ENCODE data around the gene TPST1. TPM values are rescaled to one million over a fixed set of nuclear protein-coding genes. Genes with fewer than 3 reads are reported as not detected.

TPST1 gene
- total and polyA plus RNA-seq, 2 experiments from 2014 or later, result 21.1 to 24.8 TPM

DNA sequence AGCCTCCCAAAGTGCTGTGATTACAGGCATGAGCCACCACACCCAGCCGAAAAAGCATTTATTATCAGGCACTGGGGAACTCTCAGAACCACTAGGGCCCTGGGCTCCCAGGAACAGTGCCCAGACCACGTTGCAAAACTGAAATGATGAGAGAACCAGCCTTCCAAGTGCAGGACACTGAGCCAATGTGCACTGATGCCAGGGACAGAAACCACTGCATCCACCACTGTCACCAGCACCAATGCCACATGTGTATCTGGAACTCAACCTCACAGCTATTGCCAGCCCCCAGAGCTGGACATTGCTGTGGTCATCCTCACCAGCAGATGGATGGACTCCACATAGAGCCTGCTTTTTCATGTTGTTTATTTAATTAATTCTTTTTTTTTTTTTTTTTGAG, 28.2 kb upstream of the TPST1 start:
- H3K27me3 ChIP-seq, result no peaks in the 10 kb centered on the region
- no peak for DNase-seq (ENCODE audit: low read depth in 1 of 2, low spot score in 1 of 2)
- H3K4me1 ChIP-seq (ENCODE audit: low read depth), result no peaks in the 10 kb centered on the region
- H3K4me3 ChIP-seq, result no peak overlapping the region
- TF ChIP-seq CTCF (IDR thresholded peaks at IDR 0.05; ENCODE audit: low read depth, low read length), result no peak
- no peaks in the 10 kb centered on the region for H3K9me3 ChIP-seq (ENCODE audit: low read depth)
- H3K36me3 ChIP-seq, result no peaks in the 10 kb centered on the region
- no peak overlapping the region for H3K27ac ChIP-seq

DNA sequence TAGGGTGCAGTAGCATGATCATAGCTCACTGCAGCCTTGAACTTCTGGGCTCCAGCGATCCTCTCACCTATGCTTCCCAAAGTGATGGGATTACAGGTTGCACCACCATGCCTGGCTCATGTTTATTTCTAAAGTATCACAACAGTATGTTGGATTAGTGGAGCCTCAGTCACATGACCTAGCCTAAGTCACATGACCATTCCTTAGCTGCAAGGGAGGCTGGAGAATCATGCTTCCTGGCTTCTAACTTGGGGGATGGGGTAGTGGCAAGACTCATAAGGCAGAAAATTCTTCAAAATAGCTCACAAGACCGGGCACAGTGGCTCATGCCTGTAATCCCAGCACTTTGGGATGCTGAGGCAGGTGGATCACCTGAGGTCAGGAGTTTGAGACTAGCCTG, 26.9 kb upstream of the TPST1 start:
- no peak for TF ChIP-seq CTCF (IDR thresholded peaks at IDR 0.05; ENCODE audit: low read depth, low read length)
- no peak for DNase-seq (ENCODE audit: low read depth in 1 of 2, low spot score in 1 of 2)
- H3K4me3 ChIP-seq, result no peak overlapping the region

GRCh38 chr7:66181329-66181728, 23.8 kb upstream of the TPST1 start:
- no peaks in the 10 kb centered on the region for H3K36me3 ChIP-seq
- H3K27ac ChIP-seq, result no peak overlapping the region
- H3K4me1 ChIP-seq (ENCODE audit: low read depth), result no peaks in the 10 kb centered on the region
- no peak for DNase-seq (ENCODE audit: low read depth in 1 of 2, low spot score in 1 of 2)
- TF ChIP-seq CTCF (IDR thresholded peaks at IDR 0.05; ENCODE audit: low read depth, low read length), result no peak
- H3K27me3 ChIP-seq, result no peaks in the 10 kb centered on the region
- H3K9me3 ChIP-seq (ENCODE audit: low read depth), result no peaks in the 10 kb centered on the region
- H3K4me3 ChIP-seq, result no peak overlapping the region

More for the DNA sequence above, 26.9 kb upstream of the TPST1 start:
- Histone ChIP-seq H3K4me1 (ENCODE audit: low read depth) (no peaks in the 10 kb centered on the region), H3K9me3 (ENCODE audit: low read depth) (no peaks in the 10 kb centered on the region), H3K36me3 (no peaks in the 10 kb centered on the region), H3K27ac (no peak overlapping the region), H3K27me3 (no peaks in the 10 kb centered on the region)

DNA sequence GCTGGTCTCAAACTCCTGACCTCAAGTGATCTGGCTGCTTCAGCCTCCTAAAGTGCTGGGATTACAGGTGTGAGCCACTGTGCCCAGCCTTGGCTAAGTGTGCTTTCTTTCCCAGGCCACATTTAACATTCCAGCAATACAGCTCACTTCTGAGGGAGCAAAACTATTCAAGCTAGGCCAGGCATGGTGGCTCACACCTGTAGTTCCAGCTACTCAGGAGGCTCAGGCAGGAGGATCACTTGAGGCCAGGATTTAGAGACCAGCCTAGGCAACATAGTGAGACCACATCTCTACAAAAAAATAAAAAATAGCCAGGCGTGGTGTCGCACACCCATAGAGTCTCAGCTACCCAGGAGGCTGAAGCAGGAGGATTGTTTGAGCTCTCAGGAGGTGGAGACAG, 23.3 kb upstream of the TPST1 start:
- Histone ChIP-seq H3K4me3 (no peak overlapping the region), H3K9me3 (ENCODE audit: low read depth) (no peaks in the 10 kb centered on the region), H3K27ac (no peak overlapping the region), H3K36me3 (no peaks in the 10 kb centered on the region), H3K27me3 (no peaks in the 10 kb centered on the region), H3K4me1 (ENCODE audit: low read depth) (no peaks in the 10 kb centered on the region)
- no peak for TF ChIP-seq CTCF (IDR thresholded peaks at IDR 0.05; ENCODE audit: low read depth, low read length)
- no peak for DNase-seq (ENCODE audit: low read depth in 1 of 2, low spot score in 1 of 2)

DNA sequence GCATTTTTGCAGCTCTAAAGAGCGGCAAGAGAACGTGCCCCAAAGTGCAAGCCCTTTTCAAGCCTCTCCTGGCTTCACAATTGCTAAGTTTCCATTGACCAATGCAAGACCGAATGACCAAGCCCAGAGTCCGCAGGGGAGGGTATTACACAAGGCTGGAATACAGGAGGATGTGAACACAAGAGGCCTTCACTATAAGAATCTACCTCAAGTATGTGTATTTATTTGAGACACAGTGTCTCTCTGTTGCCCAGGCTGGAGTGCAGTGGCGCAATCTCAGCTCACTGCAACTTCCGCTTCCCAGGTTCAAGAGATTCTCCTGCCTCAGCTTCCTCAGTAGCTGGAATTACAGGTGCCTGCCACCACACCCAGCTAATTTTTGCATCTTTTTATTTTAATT, 22.2 kb upstream of the TPST1 start:
- Histone ChIP-seq H3K27ac (no peak overlapping the region), H3K4me3 (no peak overlapping the region), H3K36me3 (no peaks in the 10 kb centered on the region), H3K4me1 (ENCODE audit: low read depth) (no peaks in the 10 kb centered on the region), H3K27me3 (no peaks in the 10 kb centered on the region), H3K9me3 (ENCODE audit: low read depth) (no peaks in the 10 kb centered on the region)
- DNase-seq (ENCODE audit: low read depth in 1 of 2, low spot score in 1 of 2), result peak in 1 of 2 donors; percentile 34
- TF ChIP-seq CTCF (IDR thresholded peaks at IDR 0.05; ENCODE audit: low read depth, low read length), result no peak

- Histone ChIP-seq H3K36me3 (no peaks in the 10 kb centered on the region), H3K4me1 (ENCODE audit: low read depth) (no peaks in the 10 kb centered on the region), H3K27ac (no peak overlapping the region), H3K9me3 (ENCODE audit: low read depth) (no peaks in the 10 kb centered on the region), H3K4me3 (no peak overlapping the region), H3K27me3 (no peaks in the 10 kb centered on the region)
- no peak for TF ChIP-seq CTCF (IDR thresholded peaks at IDR 0.05; ENCODE audit: low read depth, low read length)
- DNase-seq (ENCODE audit: low read depth in 1 of 2, low spot score in 1 of 2), result peak in 1 of 2 donors; percentile 77
These were observed 21.4 kb upstream of the TPST1 start for GRCh38 chr7:66183700-66184099.

Data from cardiac muscle cell (in vitro differentiated cells and primary cell).